Stomach (tissue), 19 donors: ENCODE measurements around the gene AHSP. TPM values are rescaled to one million over a fixed set of nuclear protein-coding genes. Genes with fewer than 3 reads are reported as not detected.

Experiments
- DNase-seq, 2 donors: peaks; one replicate each; pipeline versions ENCODE4 v3.0.0 to v3.0.0-alpha.2; 2013 to 2019
- H3K27ac ChIP-seq, 5 donors: fragments of 200-600 bp in 4 of 5; sonication (generic) in 4 of 5; one replicate each; pipeline ENCODE4 v1.5.1; 2013 to 2019; ENCODE audit warnings: mild to moderate bottlenecking in 1 of 5, moderate library complexity in 1 of 5
- H3K27me3 ChIP-seq, 3 donors: fragments of 200-600 bp; sonication (generic); one replicate each; pipeline ENCODE4 v1.5.1; 2017 to 2019; ENCODE audit warnings: mixed run types in 1 of 3
- H3K36me3 ChIP-seq, 4 donors: fragments of 200-600 bp; sonication (generic); 1 replicate in 3 of 4; 2 replicates in 1 of 4; pipeline ENCODE4 v1.5.1; 2016 to 2019
- H3K4me1 ChIP-seq, 4 donors: fragments of 200-600 bp; sonication (generic); one replicate each; pipeline ENCODE4 v1.5.1; 2016 to 2019
- H3K4me3 ChIP-seq, 4 donors: fragments of 200-600 bp; sonication (generic) in 3 of 4; one replicate each; pipeline ENCODE4 v1.5.1; 2016 to 2019; ENCODE audit warnings: mild to moderate bottlenecking in 1 of 4
- H3K9me3 ChIP-seq, 4 donors: fragments of 200-600 bp; sonication (generic); one replicate each; pipeline ENCODE4 v1.5.1; 2016 to 2019
- CTCF ChIP-seq, 7 experiments: fragments of 450-650 bp in 4 of 7; fragments of 200-600 bp in 3 of 7; sonication (generic) in 3 of 7; IDR thresholded peaks; one replicate each; pipeline ENCODE4 v1.5.1; 2016 to 2019; ENCODE audit warnings: antibody characterized with exemption in 7 of 7, control low read depth in 2 of 7, mild to moderate bottlenecking in 1 of 7
- EP300 ChIP-seq: sonication (generic); formaldehyde crosslinking; IDR thresholded peaks from one replicate; pipeline ENCODE4 v1.6.1; 2017; ENCODE audit warnings: antibody characterized with exemption
- POLR2A ChIP-seq, 4 donors: fragments of 450-650 bp; IDR thresholded peaks; one replicate each; pipeline ENCODE4 v1.6.1; 2016; ENCODE audit warnings: antibody characterized with exemption in 4 of 4, control low read depth in 2 of 4, mild to moderate bottlenecking in 1 of 4, moderate library complexity in 1 of 4
- POLR2AphosphoS5 ChIP-seq, 3 donors: sonication (generic); formaldehyde crosslinking; IDR thresholded peaks; one replicate each; pipeline ENCODE4 v1.6.1; 2016; ENCODE audit warnings: antibody characterized with exemption in 3 of 3
- WGBS, 5 donors: extraction: QIAGEN DNeasy Blood & Tissue Kit in 3 of 5; methylation state at CpG; one replicate each; pipeline versions ENCODE4 v1.1.5 to v1.1.7; 2013 to 2018; 5-methylcytosine and 5-hydroxymethylcytosine counted together
- intact Hi-C: fragments of 100-400 bp; cut with DNase I; formaldehyde crosslinking; loops from one replicate; pipeline ENCODE4 v1.15.1; 2023; ENCODE audit warnings: low total_unique reads
- long read RNA-seq, 10 donors: transcript quantifications; one replicate each; lab custom pipeline, GENCODE V29; 2026
- polyA plus RNA-seq, 3 donors: library from polyadenylated mRNA; stranded (reverse); fragments of 200-250 nt; gene quantifications; one replicate each; pipeline ENCODE4 v1.2.3, GENCODE V29; 2013
- total RNA-seq, 5 donors: library from RNA; depleted of rRNA; stranded (reverse); fragments of >200 nt; gene quantifications; one replicate each; pipeline versions ENCODE4 v1.1.0 to v1.2.3, GENCODE V29; 2014 to 2016
- donor health status: healthy with polysubstance abuse.
- donor health status: Bipolar disorder and iron deficiency.
- donor health status: healthy.

Gene AHSP
- total RNA-seq = 1 to 10 TPM in 1 of 5 donors, not detected in 4; 4.8 TPM
- not detected for polyA plus RNA-seq
- long read RNA-seq, donor 1, partial matches to known transcripts = 0 of 1 reads
- long read RNA-seq, donor 1, other reads (novel, unspliced or antisense) = 0 of 1 reads
- long read RNA-seq, donor 2, partial matches to known transcripts = 0 of 1 reads
- long read RNA-seq, donor 2, other reads (novel, unspliced or antisense) = 0 of 1 reads
- long read RNA-seq, donor 3, partial matches to known transcripts = 0 of 2 reads
- long read RNA-seq, donor 3, other reads (novel, unspliced or antisense) = 0 of 2 reads
- long read RNA-seq, donor 4 = 0 reads
- long read RNA-seq, donor 5, transcript AHSP-201 (3 exons, 524 nt) = major isoform, 12 of 12 reads
- long read RNA-seq, donor 5, partial matches to known transcripts = 0 of 12 reads
- long read RNA-seq, donor 5, other reads (novel, unspliced or antisense) = 0 of 12 reads
- long read RNA-seq, donor 6, partial matches to known transcripts = 0 of 1 reads
- long read RNA-seq, donor 6, other reads (novel, unspliced or antisense) = 0 of 1 reads
- long read RNA-seq, donor 7, transcript AHSP-201 (3 exons, 524 nt) = major isoform, 17 of 17 reads
- long read RNA-seq, donor 7, partial matches to known transcripts = 0 of 17 reads
- long read RNA-seq, donor 7, other reads (novel, unspliced or antisense) = 0 of 17 reads
- long read RNA-seq, donor 8, partial matches to known transcripts = 0 of 2 reads
- long read RNA-seq, donor 8, other reads (novel, unspliced or antisense) = 0 of 2 reads
- long read RNA-seq, donor 9, transcript AHSP-201 (3 exons, 524 nt) = major isoform, 18 of 18 reads
- long read RNA-seq, donor 9, partial matches to known transcripts = 0 of 18 reads
- long read RNA-seq, donor 9, other reads (novel, unspliced or antisense) = 0 of 18 reads
- long read RNA-seq, donor 10, transcript AHSP-201 (3 exons, 524 nt) = major isoform, 5 of 5 reads
- long read RNA-seq, donor 10, partial matches to known transcripts = 0 of 5 reads
- long read RNA-seq, donor 10, other reads (novel, unspliced or antisense) = 0 of 5 reads

GRCh38 chr16:31527734-31528274 lies at the start of gene AHSP:
Gene AHSP, plus strand, starts transcription at chr16:31527900. Its CDS starts 240 bp downstream, at chr16:31528140.
- intact Hi-C loops = no loop called here
- H3K9me3 ChIP-seq = no peaks in the 10 kb centered on the region
- TF ChIP-seq POLR2A (IDR thresholded peaks at IDR 0.05) (no peak), CTCF (IDR thresholded peaks at IDR 0.05) (no peak), POLR2AphosphoS5 (IDR thresholded peaks at IDR 0.05) (no peak), EP300 (no peak)
- peaks cover 6 to 24% (median 14%) of the 10 kb centered on the region in 4 donors for H3K4me1 ChIP-seq
- H3K4me3 ChIP-seq = peak within 1 kb of the TSS in 3 of 4 donors; percentile 42 to 54 (median 49)
- no peak for DNase-seq
- no peaks in the 10 kb centered on the region for H3K36me3 ChIP-seq
- H3K27ac ChIP-seq = no peak within 1 kb of the TSS
- 56 to 70% (median 65%) methylated on average over 6 of the region's 6 CpGs for WGBS, 5 donors
- peaks cover 0 to 37% (median 21%) of the 10 kb centered on the region in 3 donors for H3K27me3 ChIP-seq

GRCh38 chr16:31478956-31479355 lies 48.7 kb upstream of the AHSP start:
- H3K27me3 ChIP-seq = no peaks in the 10 kb centered on the region
- no peak overlapping the region for H3K4me3 ChIP-seq
- peaks cover 23 to 54% (median 39%) of the 10 kb centered on the region in 4 donors for H3K4me1 ChIP-seq
- no peak overlapping the region for H3K27ac ChIP-seq
- WGBS, 5 donors = 83 to 90% (median 85%) methylated on average over 3 of the region's 3 CpGs
- no peak for DNase-seq
- intact Hi-C loops = no loop called here
- TF ChIP-seq EP300 (no peak), POLR2AphosphoS5 (IDR thresholded peaks at IDR 0.05) (no peak), POLR2A (IDR thresholded peaks at IDR 0.05) (no peak), CTCF (IDR thresholded peaks at IDR 0.05) (no peak)
- H3K36me3 ChIP-seq = peaks cover 21 to 44% (median 39%) of the 10 kb centered on the region in 4 donors
- no peaks in the 10 kb centered on the region for H3K9me3 ChIP-seq

- TF ChIP-seq POLR2A (IDR thresholded peaks at IDR 0.05) (no peak), POLR2AphosphoS5 (IDR thresholded peaks at IDR 0.05) (no peak), CTCF (IDR thresholded peaks at IDR 0.05) (no peak), EP300 (no peak)
- peaks cover 14 to 36% (median 32%) of the 10 kb centered on the region in 4 donors for H3K36me3 ChIP-seq
- H3K27me3 ChIP-seq = peaks cover 0 to under 1% (median 0%) of the 10 kb centered on the region in 3 donors
- no peak overlapping the region for H3K27ac ChIP-seq
- WGBS, 5 donors = 77 to 87% (median 86%) methylated on average over 9 of the region's 9 CpGs
- H3K4me1 ChIP-seq = peaks cover 23 to 52% (median 38%) of the 10 kb centered on the region in 4 donors
- no peaks in the 10 kb centered on the region for H3K9me3 ChIP-seq
- intact Hi-C loops = no loop called here
- no peak for DNase-seq
- no peak overlapping the region for H3K4me3 ChIP-seq
Measured at GRCh38 chr16:31479751-31480150, 47.9 kb upstream of the AHSP start.
